H1 (cell line): ENCODE results near the gene USP24. TPM values are rescaled to one million over a fixed set of nuclear protein-coding genes. Genes with fewer than 3 reads are reported as not detected.
A peak's percentile ranks its signal among the peaks of the same experiment; 100 is the strongest.

Source experiments
- CTCF ChIA-PET: fragments of 300-600 bp; sonication (Branson Sonifier 250); formaldehyde crosslinking; loops from one replicate; lab custom pipeline; 2021; ENCODE audit not compliant: partially characterized antibody; lab: Charles Lee
- POLR2A ChIA-PET: fragments of 300-600 bp; sonication (Branson Sonifier 250); formaldehyde crosslinking; loops from one replicate; lab custom pipeline; 2021; ENCODE audit warnings: inconsistent platforms; ENCODE audit not compliant: partially characterized antibody; lab: Charles Lee
- DNase-seq, 2 experiments: peaks; one replicate each; pipeline versions ENCODE4 v3.0.0 to v3.0.0-alpha.2; 2010 to 2022; ENCODE audit warnings: low spot score in 2 of 2, low read depth in 1 of 2, mixed read lengths in 1 of 2
- FAIRE-seq: peaks from 2 replicates; lab custom pipeline; 2011; peaks lifted over from hg19 to GRCh38; lab: Jason Lieb, UNC
- H2AFZ ChIP-seq: 2 replicates; pipeline ENCODE4 v1.8.1; 2012; ENCODE audit warnings: low read length, inconsistent platforms
- H2AK5ac ChIP-seq: 2 replicates; pipeline ENCODE4 v1.6.1; 2013; ENCODE audit warnings: low read depth, low read length
- H2BK120ac ChIP-seq: replicated peaks from 2 replicates; pipeline ENCODE3; 2013; ENCODE audit warnings: low read depth, low read length, inconsistent platforms
- H2BK12ac ChIP-seq: 2 replicates; pipeline ENCODE4 v1.6.1; 2013; ENCODE audit warnings: low read depth, low read length
- H2BK15ac ChIP-seq: 2 replicates; pipeline ENCODE4 v1.6.1; 2013; ENCODE audit warnings: low read length
- H2BK20ac ChIP-seq: 2 replicates; pipeline ENCODE4 v1.6.1; 2013; ENCODE audit warnings: low read length
- H2BK5ac ChIP-seq: 2 replicates; pipeline ENCODE4 v1.6.1; 2013; ENCODE audit warnings: low read depth, low read length
- H3K14ac ChIP-seq: 2 replicates; pipeline ENCODE4 v1.6.1; 2013; ENCODE audit warnings: inconsistent platforms; ENCODE audit not compliant: insufficient read length
- H3K18ac ChIP-seq: 2 replicates; pipeline ENCODE4 v1.6.1; 2013; ENCODE audit warnings: low read length; ENCODE audit errors: extremely low read depth
- H3K23ac ChIP-seq: 2 replicates; pipeline ENCODE4 v1.6.1; 2013; ENCODE audit warnings: inconsistent platforms; ENCODE audit not compliant: insufficient read length
- H3K23me2 ChIP-seq: 2 replicates; pipeline ENCODE4 v1.6.1; 2013; ENCODE audit warnings: low read depth, low read length
- H3K27ac ChIP-seq: 2 replicates; pipeline ENCODE4 v1.6.1; 2011; ENCODE audit warnings: low read depth, low read length, inconsistent platforms
- H3K27me3 ChIP-seq, 4 experiments: replicated peaks in 1 of 4; 1 replicate in 1 of 4; 2 replicates in 3 of 4; pipeline versions ENCODE4 v1.6.1 to v1.8.1; 2011 to 2013; ENCODE audit warnings: low read length in 3 of 4, mild to moderate bottlenecking in 3 of 4, inconsistent platforms in 2 of 4, mixed read lengths in 2 of 4, moderate library complexity in 1 of 4; ENCODE audit not compliant: control insufficient read depth in 3 of 4, insufficient read depth in 3 of 4; ENCODE audit errors: extremely low read depth in 1 of 4
- H3K36me3 ChIP-seq, 4 experiments: 2 replicates each; pipeline versions ENCODE4 v1.6.1 to v1.8.1; 2011 to 2013; ENCODE audit warnings: mild to moderate bottlenecking in 4 of 4, low read length in 3 of 4, moderate library complexity in 2 of 4, control low read depth in 1 of 4, inconsistent platforms in 1 of 4; ENCODE audit not compliant: insufficient read depth in 4 of 4, control insufficient read depth in 2 of 4
- H3K4ac ChIP-seq: replicated peaks from 2 replicates; pipeline ENCODE3; 2013; ENCODE audit warnings: low read length, low read depth, mixed read lengths, inconsistent platforms; ENCODE audit not compliant: insufficient read length
- H3K4me1 ChIP-seq, 4 experiments: replicated peaks in 1 of 4; 1 replicate in 1 of 4; 2 replicates in 3 of 4; pipeline versions ENCODE4 v1.6.1 to v1.8.1; 2011 to 2013; ENCODE audit warnings: low read length in 3 of 4, inconsistent platforms in 2 of 4, mixed read lengths in 1 of 4; ENCODE audit not compliant: insufficient read depth in 4 of 4, control insufficient read depth in 3 of 4
- H3K4me2 ChIP-seq, 2 experiments: 2 replicates each; pipeline versions ENCODE4 v1.6.1 to v1.8.1; 2011 to 2013; ENCODE audit warnings: low read depth in 2 of 2, low read length in 2 of 2, control low read depth in 1 of 2, inconsistent platforms in 1 of 2, mild to moderate bottlenecking in 1 of 2; ENCODE audit not compliant: insufficient read depth in 1 of 2
- H3K4me3 ChIP-seq, 4 experiments: fragments of 200-600, 300-600 bp in 1 of 4; sonication (generic), shearing (Covaris generic), sonication (Bioruptor Twin) in 1 of 4; 2 replicates each; pipeline versions ENCODE4 v1.5.1 to v1.8.1; 2011 to 2016; ENCODE audit warnings: low read length in 4 of 4, low read depth in 3 of 4, control low read depth in 2 of 4, inconsistent platforms in 2 of 4, mild to moderate bottlenecking in 2 of 4, mixed read lengths in 1 of 4, moderate library complexity in 1 of 4; ENCODE audit not compliant: insufficient read depth in 2 of 4; ENCODE audit errors: extremely low read depth in 1 of 4
- H3K56ac ChIP-seq: replicated peaks from 2 replicates; pipeline ENCODE3; 2013; ENCODE audit warnings: low read depth, mild to moderate bottlenecking, mixed read lengths, low read length, inconsistent platforms; ENCODE audit not compliant: insufficient read length
- H3K79me1 ChIP-seq: 2 replicates; pipeline ENCODE4 v1.6.1; 2013; ENCODE audit warnings: low read depth, low read length, control low read depth
- H3K79me2 ChIP-seq, 2 experiments: 2 replicates each; pipeline versions ENCODE4 v1.6.1 to v1.8.1; 2012 to 2013; ENCODE audit warnings: low read length in 2 of 2, mild to moderate bottlenecking in 2 of 2, inconsistent platforms in 1 of 2; ENCODE audit not compliant: insufficient read depth in 2 of 2, control insufficient read depth in 1 of 2
- H3K9ac ChIP-seq, 4 experiments: replicated peaks in 1 of 4; 1 replicate in 1 of 4; 2 replicates in 3 of 4; pipeline versions ENCODE4 v1.6.1 to v1.8.1; 2011 to 2013; ENCODE audit warnings: low read depth in 3 of 4, low read length in 3 of 4, control low read depth in 2 of 4, mild to moderate bottlenecking in 2 of 4, moderate library complexity in 2 of 4, inconsistent platforms in 1 of 4; ENCODE audit errors: extremely low read depth in 1 of 4
- H3K9me3 ChIP-seq, 2 experiments: 2 replicates each; pipeline versions ENCODE4 v1.6.1 to v1.8.1; 2012 to 2013; ENCODE audit warnings: mild to moderate bottlenecking in 2 of 2, moderate library complexity in 2 of 2, control low read depth in 1 of 2, inconsistent platforms in 1 of 2, low read depth in 1 of 2, low read length in 1 of 2, mixed read lengths in 1 of 2; ENCODE audit not compliant: insufficient read depth in 2 of 2
- H4K20me1 ChIP-seq, 2 experiments: replicated peaks in 1 of 2; 2 replicates each; pipeline versions ENCODE3 to v1.8.1; 2011 to 2013; ENCODE audit warnings: inconsistent platforms in 2 of 2, low read length in 2 of 2, mild to moderate bottlenecking in 1 of 2; ENCODE audit not compliant: insufficient read depth in 2 of 2, control insufficient read depth in 1 of 2
- H4K5ac ChIP-seq: 2 replicates; pipeline ENCODE4 v1.6.1; 2013; ENCODE audit warnings: low read length, low read depth, mixed read lengths, inconsistent platforms; ENCODE audit not compliant: insufficient read length
- H4K8ac ChIP-seq: 2 replicates; pipeline ENCODE4 v1.8.0; 2013; ENCODE audit warnings: mild to moderate bottlenecking, moderate library complexity, low read length, inconsistent platforms; ENCODE audit not compliant: insufficient read depth; ENCODE audit errors: extremely low read depth
- H4K91ac ChIP-seq: replicated peaks from 2 replicates; pipeline ENCODE3; 2013; ENCODE audit warnings: low read length, mixed read lengths, inconsistent platforms; ENCODE audit not compliant: insufficient read length
- KDM4A ChIP-seq: IDR thresholded peaks from one replicate; pipeline ENCODE4 v1.7.1; 2012; ENCODE audit warnings: low read depth, mild to moderate bottlenecking, moderate library complexity, low read length, inconsistent platforms; ENCODE audit not compliant: severe bottlenecking
- PHF8 ChIP-seq: fragments of 200-600 bp; sonication (generic); conservative IDR thresholded peaks from 2 replicates; pipeline ENCODE4 v1.7.1; 2012; ENCODE audit warnings: low read depth, mild to moderate bottlenecking, inconsistent platforms, low read length, moderate library complexity
- WGBS, 2 experiments: shearing (Covaris generic) in 1 of 2; methylation state at CpG; one replicate each; pipeline versions ENCODE4 v1.1.6 to v1.1.7; 2013 to 2015; ENCODE audit warnings: low lambda C conversion rate in 2 of 2, mixed read lengths in 2 of 2, inconsistent platforms in 1 of 2, low coverage in 1 of 2, missing lambda C conversion rate in 1 of 2; ENCODE audit not compliant: insufficient replicate concordance in 2 of 2, insufficient coverage in 1 of 2, insufficient read length in 1 of 2; ENCODE audit errors: extremely low coverage in 1 of 2, missing lambda C conversion rate in 1 of 2; 5-methylcytosine and 5-hydroxymethylcytosine counted together
- long read RNA-seq, 2 experiments: library from RNA in 1 of 2; library from capped mRNA in 1 of 2; stranded (forward); transcript quantifications; one replicate each; pipeline ENCODE4 v2.0.0, GENCODE V29; 2021; ENCODE audit warnings: inconsistent platforms in 1 of 2
- polyA minus RNA-seq, 3 experiments: library from RNA; depleted of rRNA, polyadenylated mRNA; stranded (reverse); fragments of >200 nt; gene quantifications; 1 replicate in 2 of 3; 2 replicates in 1 of 3; pipeline ENCODE4 v1.2.3, GENCODE V29; 2011
- polyA plus RNA-seq, 7 experiments: library from polyadenylated mRNA; depleted of rRNA in 3 of 7; stranded (reverse) in 5 of 7; unstranded in 2 of 7; fragments of >200 nt in 5 of 7; fragments of 200-250 nt in 2 of 7; gene quantifications; 1 replicate in 5 of 7; 2 replicates in 1 of 7; 4 replicates in 1 of 7; pipeline versions ENCODE4 v1.2.1 to v1.2.3, GENCODE V29; 2011 to 2013; ENCODE audit warnings: missing spikeins in 2 of 7, mixed read lengths in 2 of 7
- total RNA-seq: library from RNA; stranded (reverse); fragmentation: NEBNext Ultra II Directional; extraction: Animal tissue kit (Norgen Biotek cat#: 25700); gene quantifications from 2 replicates; pipeline ENCODE4 v1.2.1, GENCODE V29; 2021

Gene USP24, protein sequence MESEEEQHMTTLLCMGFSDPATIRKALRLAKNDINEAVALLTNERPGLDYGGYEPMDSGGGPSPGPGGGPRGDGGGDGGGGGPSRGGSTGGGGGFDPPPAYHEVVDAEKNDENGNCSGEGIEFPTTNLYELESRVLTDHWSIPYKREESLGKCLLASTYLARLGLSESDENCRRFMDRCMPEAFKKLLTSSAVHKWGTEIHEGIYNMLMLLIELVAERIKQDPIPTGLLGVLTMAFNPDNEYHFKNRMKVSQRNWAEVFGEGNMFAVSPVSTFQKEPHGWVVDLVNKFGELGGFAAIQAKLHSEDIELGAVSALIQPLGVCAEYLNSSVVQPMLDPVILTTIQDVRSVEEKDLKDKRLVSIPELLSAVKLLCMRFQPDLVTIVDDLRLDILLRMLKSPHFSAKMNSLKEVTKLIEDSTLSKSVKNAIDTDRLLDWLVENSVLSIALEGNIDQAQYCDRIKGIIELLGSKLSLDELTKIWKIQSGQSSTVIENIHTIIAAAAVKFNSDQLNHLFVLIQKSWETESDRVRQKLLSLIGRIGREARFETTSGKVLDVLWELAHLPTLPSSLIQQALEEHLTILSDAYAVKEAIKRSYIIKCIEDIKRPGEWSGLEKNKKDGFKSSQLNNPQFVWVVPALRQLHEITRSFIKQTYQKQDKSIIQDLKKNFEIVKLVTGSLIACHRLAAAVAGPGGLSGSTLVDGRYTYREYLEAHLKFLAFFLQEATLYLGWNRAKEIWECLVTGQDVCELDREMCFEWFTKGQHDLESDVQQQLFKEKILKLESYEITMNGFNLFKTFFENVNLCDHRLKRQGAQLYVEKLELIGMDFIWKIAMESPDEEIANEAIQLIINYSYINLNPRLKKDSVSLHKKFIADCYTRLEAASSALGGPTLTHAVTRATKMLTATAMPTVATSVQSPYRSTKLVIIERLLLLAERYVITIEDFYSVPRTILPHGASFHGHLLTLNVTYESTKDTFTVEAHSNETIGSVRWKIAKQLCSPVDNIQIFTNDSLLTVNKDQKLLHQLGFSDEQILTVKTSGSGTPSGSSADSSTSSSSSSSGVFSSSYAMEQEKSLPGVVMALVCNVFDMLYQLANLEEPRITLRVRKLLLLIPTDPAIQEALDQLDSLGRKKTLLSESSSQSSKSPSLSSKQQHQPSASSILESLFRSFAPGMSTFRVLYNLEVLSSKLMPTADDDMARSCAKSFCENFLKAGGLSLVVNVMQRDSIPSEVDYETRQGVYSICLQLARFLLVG (N-terminal part only)
- total RNA-seq (33.8 and 34.6 TPM in 2 replicates), polyA plus RNA-seq (2011; rRNA removed) (7.4 and 11.1 TPM in 2 replicates), polyA minus RNA-seq (2011; rRNA and poly(A)+ RNA removed) (50.1 and 60.4 TPM in 2 replicates)
- polyA plus RNA-seq (2011; cell fraction: cytosol; rRNA removed): 10.1 TPM
- 13.1 TPM for polyA plus RNA-seq (2011; cell fraction: nucleus; rRNA removed)
- 16.1 to 24.1 TPM (median 16.9 TPM) in 4 replicates for polyA plus RNA-seq (2012, experiment 1 of 2)
- polyA plus RNA-seq (2012, experiment 2 of 2): 1.0 TPM
- polyA plus RNA-seq (2013, experiment 1 of 2): 12.8 TPM
- 11.4 TPM for polyA plus RNA-seq (2013, experiment 2 of 2)
- polyA minus RNA-seq (2011; cell fraction: cytosol; rRNA and poly(A)+ RNA removed): 25.6 TPM
- 64.3 TPM for polyA minus RNA-seq (2011; cell fraction: nucleus; rRNA and poly(A)+ RNA removed)
- long read RNA-seq, experiment 1, partial matches to known transcripts: 24 of 35 reads
- long read RNA-seq, experiment 1, other reads (novel, unspliced or antisense): 11 of 35 reads
- long read RNA-seq, experiment 2, partial matches to known transcripts: 0 of 2 reads
- long read RNA-seq, experiment 2, other reads (novel, unspliced or antisense): 2 of 2 reads

- Histone ChIP-seq H3K9me3 (no peaks in the 10 kb centered on the region), H2BK12ac (peak within 1 kb of the TSS; percentile 82; the same call in 1 of the 2 replicates), H2AFZ (peak within 1 kb of the TSS; percentile 72), H3K18ac (peak within 1 kb of the TSS; percentile 100), H2BK15ac (no peak within 1 kb of the TSS), H2BK5ac (peak within 1 kb of the TSS; percentile 96), H3K23ac (no peak within 1 kb of the TSS), H3K4ac (peak within 1 kb of the TSS; percentile 94), H3K27me3 (peaks cover 0 to 3% (median 1%) of the 10 kb centered on the region in 4 experiments; a peak in 2 of 7 replicates), H3K27ac (peak within 1 kb of the TSS; percentile 98), H4K5ac (peak within 1 kb of the TSS; percentile 97), H3K56ac (peak within 1 kb of the TSS; percentile 89), H3K23me2 (peaks cover 16% of the 10 kb centered on the region), H4K8ac (peak within 1 kb of the TSS; percentile 100), H3K4me3 (peak within 1 kb of the TSS; percentile 60 to 92 (median 78)), H3K79me2 (peaks cover 4 to 36% of the 10 kb centered on the region in 2 experiments; a peak in 2 of 4 replicates), H2AK5ac (no peak within 1 kb of the TSS; the same call in 1 of the 2 replicates), H2BK120ac (peak within 1 kb of the TSS; percentile 75), H3K9ac (peak within 1 kb of the TSS; percentile 89 to 99 (median 96)), H3K36me3 (no peaks in the 10 kb centered on the region; a peak in 1 of 8 replicates), H3K14ac (no peak within 1 kb of the TSS), H4K20me1 (peaks cover 7 to 9% of the 10 kb centered on the region in 2 experiments), H3K79me1 (no peaks in the 10 kb centered on the region), H3K4me2 (peak within 1 kb of the TSS; percentile 81 to 90), H4K91ac (peak within 1 kb of the TSS; percentile 99), H2BK20ac (0 out of 2 replicates have a peak within 1 kb of the TSS, but pooled peaks have one; percentile 38), H3K4me1 (peaks cover 0 to 18% (median 10%) of the 10 kb centered on the region in 4 experiments; a peak in 6 of 7 replicates)
- DNase-seq (peak; percentile 50 to 78), FAIRE-seq (no peak)
- ChIA-PET CTCF (no interaction called here), POLR2A (interaction anchor here (0.8 to 4.6 kb wide), 9 partner anchors 9 to 93 kb away, joined by 3 to 24 read pairs (median 5); no protein-coding TSS in a partner anchor)
- 2% methylated on average over 71 of the region's 96 CpGs; no CpG with 5 or more reads in 1 of the 2 experiments for WGBS, 2 experiments
- TF ChIP-seq KDM4A (peak; percentile 25), PHF8 (peak; percentile 89)
Observed at GRCh38 chr1:55215194-55216021, at the start of gene USP24. TSS of gene USP24 (minus strand) at chr1:55215364. CDS start at chr1:55215113, 251 bp downstream.
